MM.1S (cell line): Measurements from ENCODE around the gene ADAMTS12.

Experiments
- DNase-seq: peaks from one replicate; pipeline ENCODE4 v3.0.0-alpha.2; 2015
- H2AFZ ChIP-seq: fragments of 300-600 bp; sonication (generic); 2 replicates; pipeline ENCODE4 v1.6.0; 2016; ENCODE audit warnings: antibody characterized with exemption, low read length
- H3F3A ChIP-seq: fragments of 300-600 bp; sonication (generic); 2 replicates; pipeline ENCODE4 v1.6.1; 2016; ENCODE audit warnings: mild to moderate bottlenecking, antibody characterized with exemption, low read length, moderate library complexity, mixed read lengths; ENCODE audit not compliant: insufficient read depth
- H3K27ac ChIP-seq: fragments of 300-600 bp; sonication (generic); 2 replicates; pipeline ENCODE4 v1.5.1; 2016; ENCODE audit warnings: mild to moderate bottlenecking, low read length
- H3K27me3 ChIP-seq: fragments of 300-600 bp; sonication (generic); replicated peaks from 2 replicates; pipeline ENCODE4 v1.6.0; 2016; ENCODE audit warnings: low read length; ENCODE audit not compliant: insufficient read depth
- H3K36me3 ChIP-seq: fragments of 300-600 bp; sonication (generic); replicated peaks from 2 replicates; pipeline ENCODE4 v1.6.1; 2016; ENCODE audit warnings: mild to moderate bottlenecking, low read length, mixed read lengths; ENCODE audit not compliant: insufficient read depth
- H3K4me1 ChIP-seq: fragments of 300-600 bp; sonication (generic); 2 replicates; pipeline ENCODE4 v1.6.1; 2016; ENCODE audit warnings: low read length, mixed read lengths
- H3K4me2 ChIP-seq: fragments of 300-600 bp; sonication (generic); 2 replicates; pipeline ENCODE4 v1.6.0; 2016; ENCODE audit warnings: low read depth, low read length
- H3K4me3 ChIP-seq: fragments of 300-600 bp; sonication (generic); 2 replicates; pipeline ENCODE4 v1.5.1; 2016; ENCODE audit warnings: low read length, mixed read lengths
- H3K79me2 ChIP-seq: fragments of 300-600 bp; sonication (generic); 2 replicates; pipeline ENCODE4 v1.6.1; 2016; ENCODE audit warnings: mixed run types, low read length, mixed read lengths
- H3K9ac ChIP-seq: fragments of 300-600 bp; sonication (generic); 2 replicates; pipeline ENCODE4 v1.6.1; 2016; ENCODE audit warnings: low read length, mixed read lengths
- H3K9me2 ChIP-seq: fragments of 300-600 bp; sonication (generic); replicated peaks from 2 replicates; pipeline ENCODE4 v1.6.1; 2016; ENCODE audit warnings: mild to moderate bottlenecking, low read length, mixed read lengths; ENCODE audit not compliant: insufficient read depth
- H3K9me3 ChIP-seq: fragments of 300-600 bp; sonication (generic); replicated peaks from 2 replicates; pipeline ENCODE4 v1.6.1; 2016; ENCODE audit warnings: mild to moderate bottlenecking, low read length, mixed read lengths; ENCODE audit not compliant: insufficient read depth
- H4K20me1 ChIP-seq: fragments of 300-600 bp; sonication (generic); 2 replicates; pipeline ENCODE4 v1.6.1; 2016; ENCODE audit warnings: mild to moderate bottlenecking, low read length, moderate library complexity, mixed read lengths; ENCODE audit not compliant: insufficient read depth
- EZH2 ChIP-seq: fragments of 300-600 bp; sonication (generic); optimal IDR thresholded peaks from 2 replicates; pipeline ENCODE3; 2017; ENCODE audit warnings: low read depth, mild to moderate bottlenecking, antibody characterized with exemption, low read length, mixed read lengths
- EZH2phosphoT487 ChIP-seq: fragments of 300-600 bp; sonication (generic); IDR thresholded peaks from 2 replicates; pipeline ENCODE4 v1.6.1; 2018; ENCODE audit warnings: antibody characterized with exemption, low read length
- TF ChIP-seq, protein P1 (sequence below): fragments of 300-600 bp; sonication (generic); IDR thresholded peaks from 2 replicates; pipeline ENCODE4 v1.5.1; 2016; ENCODE audit warnings: antibody characterized with exemption, low read length, mixed read lengths

Gene ADAMTS12

DNA sequence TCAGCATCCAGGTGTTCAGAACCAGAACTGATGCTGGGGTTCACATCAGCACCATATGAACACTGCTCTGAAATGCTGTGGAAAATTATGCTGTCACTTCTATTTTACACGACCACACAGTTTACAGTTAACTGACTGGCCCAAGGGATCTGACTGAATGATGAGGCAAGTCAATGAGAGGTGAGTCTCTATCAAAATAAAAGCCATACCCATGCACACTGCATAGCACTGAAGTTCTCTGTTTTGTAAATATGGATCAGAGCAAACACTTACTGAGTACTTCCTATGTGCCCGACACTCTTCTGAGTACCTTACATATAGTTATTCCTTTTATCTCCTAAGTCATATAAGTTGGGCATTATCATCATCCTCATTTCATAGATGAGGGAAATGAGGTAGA is 328.3 kb downstream of the ADAMTS12 start:
- H3K4me2 ChIP-seq: no peak overlapping the region
- no peak for DNase-seq

GRCh38 chr5:33558489-33558888 is 333.3 kb downstream of the ADAMTS12 start:
- H3K4me2 ChIP-seq: no peak overlapping the region
- DNase-seq: no peak
- no peaks in the 10 kb centered on the region for H4K20me1 ChIP-seq
- no peaks in the 10 kb centered on the region for H3K9me2 ChIP-seq
- no peak overlapping the region for H3K27ac ChIP-seq
- no peaks in the 10 kb centered on the region for H3K27me3 ChIP-seq
- H3K9me3 ChIP-seq: no peaks in the 10 kb centered on the region
- no peaks in the 10 kb centered on the region for H3F3A ChIP-seq
- no peaks in the 10 kb centered on the region for H3K36me3 ChIP-seq
- no peaks in the 10 kb centered on the region for H3K79me2 ChIP-seq
- H3K9ac ChIP-seq: no peak overlapping the region
- no peaks in the 10 kb centered on the region for H3K4me1 ChIP-seq
- H2AFZ ChIP-seq: no peak overlapping the region
- TF ChIP-seq EZH2phosphoT487 (no peak), EZH2 (no peak)
- TF ChIP-seq, protein P1, sequence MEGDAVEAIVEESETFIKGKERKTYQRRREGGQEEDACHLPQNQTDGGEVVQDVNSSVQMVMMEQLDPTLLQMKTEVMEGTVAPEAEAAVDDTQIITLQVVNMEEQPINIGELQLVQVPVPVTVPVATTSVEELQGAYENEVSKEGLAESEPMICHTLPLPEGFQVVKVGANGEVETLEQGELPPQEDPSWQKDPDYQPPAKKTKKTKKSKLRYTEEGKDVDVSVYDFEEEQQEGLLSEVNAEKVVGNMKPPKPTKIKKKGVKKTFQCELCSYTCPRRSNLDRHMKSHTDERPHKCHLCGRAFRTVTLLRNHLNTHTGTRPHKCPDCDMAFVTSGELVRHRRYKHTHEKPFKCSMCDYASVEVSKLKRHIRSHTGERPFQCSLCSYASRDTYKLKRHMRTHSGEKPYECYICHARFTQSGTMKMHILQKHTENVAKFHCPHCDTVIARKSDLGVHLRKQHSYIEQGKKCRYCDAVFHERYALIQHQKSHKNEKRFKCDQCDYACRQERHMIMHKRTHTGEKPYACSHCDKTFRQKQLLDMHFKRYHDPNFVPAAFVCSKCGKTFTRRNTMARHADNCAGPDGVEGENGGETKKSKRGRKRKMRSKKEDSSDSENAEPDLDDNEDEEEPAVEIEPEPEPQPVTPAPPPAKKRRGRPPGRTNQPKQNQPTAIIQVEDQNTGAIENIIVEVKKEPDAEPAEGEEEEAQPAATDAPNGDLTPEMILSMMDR: no peak
- H3K4me3 ChIP-seq: no peak overlapping the region

More for the DNA sequence above, 328.3 kb downstream of the ADAMTS12 start:
- Histone ChIP-seq H4K20me1 (no peaks in the 10 kb centered on the region), H3K9me2 (no peaks in the 10 kb centered on the region), H3K4me1 (no peaks in the 10 kb centered on the region), H3F3A (no peaks in the 10 kb centered on the region), H3K36me3 (no peaks in the 10 kb centered on the region), H3K79me2 (no peaks in the 10 kb centered on the region), H3K4me3 (no peak overlapping the region), H3K9ac (no peak overlapping the region), H3K9me3 (no peaks in the 10 kb centered on the region), H3K27ac (no peak overlapping the region), H3K27me3 (no peaks in the 10 kb centered on the region), H2AFZ (no peak overlapping the region)
- TF ChIP-seq, protein P1: no peak
- TF ChIP-seq EZH2 (no peak), EZH2phosphoT487 (no peak)

DNA sequence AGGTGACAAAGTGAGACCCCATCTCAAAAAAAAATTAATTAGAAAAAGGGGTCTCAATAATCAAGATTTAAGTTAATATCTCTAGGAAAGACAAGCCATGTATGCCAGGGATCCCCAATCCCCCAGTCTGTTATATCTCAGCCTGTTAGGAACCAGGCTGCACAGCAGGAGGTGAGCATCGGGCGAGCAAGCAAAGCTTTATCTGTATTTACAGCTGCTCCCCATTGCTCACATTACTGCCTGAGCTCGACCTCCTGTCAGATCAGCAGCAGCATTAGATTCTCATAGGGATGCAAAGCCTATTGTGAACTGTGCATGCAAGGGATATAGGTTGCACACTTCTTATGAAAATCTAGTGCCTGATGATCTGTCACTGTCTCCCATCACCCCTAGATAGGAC is 334.2 kb downstream of the ADAMTS12 start:
- Histone ChIP-seq H3K9ac (no peak overlapping the region), H3K27ac (no peak overlapping the region), H3K4me3 (no peak overlapping the region), H3K4me1 (no peaks in the 10 kb centered on the region), H3K36me3 (no peaks in the 10 kb centered on the region), H3K27me3 (no peaks in the 10 kb centered on the region), H3K79me2 (no peaks in the 10 kb centered on the region), H2AFZ (no peak overlapping the region), H3F3A (no peaks in the 10 kb centered on the region), H3K9me3 (no peaks in the 10 kb centered on the region), H3K4me2 (no peak overlapping the region), H4K20me1 (no peaks in the 10 kb centered on the region), H3K9me2 (no peaks in the 10 kb centered on the region)
- no peak for DNase-seq
- TF ChIP-seq EZH2phosphoT487 (no peak), EZH2 (no peak)
- TF ChIP-seq, protein P1: no peak
